ENCODE results near the gene DDX3X. TPM values are rescaled to one million over a fixed set of nuclear protein-coding genes. Genes with fewer than 3 reads are reported as not detected.

Gene DDX3X
- total RNA-seq, 1 experiment from 2014 or later: 338 TPM

DNA sequence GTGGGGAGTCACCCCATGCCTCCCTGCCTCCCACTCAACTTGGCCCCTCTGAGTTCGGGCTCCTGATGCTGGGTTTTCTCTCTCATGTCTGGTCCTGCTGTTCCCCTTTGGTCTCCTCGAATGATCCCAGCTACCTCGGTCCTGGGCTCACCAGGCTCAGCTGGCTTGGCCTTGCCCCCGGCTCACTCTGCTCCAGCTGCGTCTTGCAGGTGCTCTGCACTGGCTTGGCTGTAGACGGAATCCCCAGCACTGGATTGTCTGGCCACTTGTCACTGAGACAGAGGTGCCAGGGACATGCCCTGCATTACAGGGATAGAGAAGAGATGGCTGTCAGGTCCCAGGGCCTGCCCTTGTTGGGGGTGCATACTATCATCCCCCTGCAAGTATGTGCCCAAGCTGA, 71.6 kb downstream of the DDX3X start:
- DNase-seq: no peak
- no peak overlapping the region for H4K5ac ChIP-seq (ENCODE audit: insufficient read length, low read depth, low read length)
- Mint-ChIP-seq H3K36me3 (ENCODE audit: insufficient read depth in 1 of 3, low read depth in 3 of 3) (peaks cover 0 to 4% (median 0%) of the 10 kb centered on the region in 3 experiments; a peak in 3 of 7 replicates), H3K27ac (no peak overlapping the region), H3K9me3 (peaks cover 64 to 66% of the 10 kb centered on the region in 2 experiments), H3K4me1 (peaks cover 0 to 4% of the 10 kb centered on the region in 2 experiments; a peak in 1 of 4 replicates), H3K27me3 (ENCODE audit: low read depth) (no peaks in the 10 kb centered on the region), H3K4me3 (no peak overlapping the region)
- H2AFZ ChIP-seq (ENCODE audit: low read length): no peak overlapping the region
- no peak overlapping the region for H4K8ac ChIP-seq (replicated peaks; ENCODE audit: insufficient read length, low read depth, low read length)
- H2BK12ac ChIP-seq (ENCODE audit: insufficient read length, low read depth, low read length): no peak overlapping the region
- H2BK15ac ChIP-seq (ENCODE audit: low read depth, low read length): no peak overlapping the region
- no peak overlapping the region for H4K91ac ChIP-seq (ENCODE audit: insufficient read length, low read depth, low read length)
- no peak overlapping the region for H3K9ac ChIP-seq (ENCODE audit: extremely low read depth, insufficient read length, low read length)
- H3K4ac ChIP-seq (ENCODE audit: low read depth, low read length): no peak overlapping the region
- H2BK120ac ChIP-seq (ENCODE audit: low read depth, low read length, poor library complexity, severe bottlenecking): no peak overlapping the region
- no peak overlapping the region for H3T11ph ChIP-seq (ENCODE audit: low read length)
- no peaks in the 10 kb centered on the region for H3K9me3 ChIP-seq (ENCODE audit: control insufficient read depth, low read depth, low read length)
- TF ChIP-seq, protein P1, sequence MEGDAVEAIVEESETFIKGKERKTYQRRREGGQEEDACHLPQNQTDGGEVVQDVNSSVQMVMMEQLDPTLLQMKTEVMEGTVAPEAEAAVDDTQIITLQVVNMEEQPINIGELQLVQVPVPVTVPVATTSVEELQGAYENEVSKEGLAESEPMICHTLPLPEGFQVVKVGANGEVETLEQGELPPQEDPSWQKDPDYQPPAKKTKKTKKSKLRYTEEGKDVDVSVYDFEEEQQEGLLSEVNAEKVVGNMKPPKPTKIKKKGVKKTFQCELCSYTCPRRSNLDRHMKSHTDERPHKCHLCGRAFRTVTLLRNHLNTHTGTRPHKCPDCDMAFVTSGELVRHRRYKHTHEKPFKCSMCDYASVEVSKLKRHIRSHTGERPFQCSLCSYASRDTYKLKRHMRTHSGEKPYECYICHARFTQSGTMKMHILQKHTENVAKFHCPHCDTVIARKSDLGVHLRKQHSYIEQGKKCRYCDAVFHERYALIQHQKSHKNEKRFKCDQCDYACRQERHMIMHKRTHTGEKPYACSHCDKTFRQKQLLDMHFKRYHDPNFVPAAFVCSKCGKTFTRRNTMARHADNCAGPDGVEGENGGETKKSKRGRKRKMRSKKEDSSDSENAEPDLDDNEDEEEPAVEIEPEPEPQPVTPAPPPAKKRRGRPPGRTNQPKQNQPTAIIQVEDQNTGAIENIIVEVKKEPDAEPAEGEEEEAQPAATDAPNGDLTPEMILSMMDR (conservative IDR thresholded peaks at IDR 0.05): no peak
- H3K4me1 ChIP-seq (ENCODE audit: insufficient read depth, low read length): no peaks in the 10 kb centered on the region
- no peak overlapping the region for H2BK5ac ChIP-seq (ENCODE audit: insufficient read length, low read length)
- H3K79me2 ChIP-seq (ENCODE audit: insufficient read depth, low read length): no peaks in the 10 kb centered on the region
- no peaks in the 10 kb centered on the region for H4K20me1 ChIP-seq (ENCODE audit: control insufficient read depth, insufficient read depth, insufficient read length)
- no peak overlapping the region for H2BK20ac ChIP-seq (ENCODE audit: low read depth, low read length, poor library complexity, severe bottlenecking)
- H3K4me2 ChIP-seq (ENCODE audit: insufficient read depth, insufficient read length, low read length): no peak overlapping the region
- WGBS (ENCODE audit: extremely low coverage, insufficient read length, low lambda C conversion rate): no CpG with 5 or more reads among the region's 6 CpGs
- no peak overlapping the region for H2AK5ac ChIP-seq (ENCODE audit: insufficient read length, low read length)
- no peak overlapping the region; the same call in 1 of the 2 replicates for H3K14ac ChIP-seq (ENCODE audit: insufficient read depth, low read length)
- no peak overlapping the region for H3K23ac ChIP-seq (ENCODE audit: insufficient read length, low read depth, low read length)
- H3K18ac ChIP-seq (ENCODE audit: insufficient read length, low read depth, low read length): no peak overlapping the region
- H3K56ac ChIP-seq (ENCODE audit: insufficient read length, low read depth, low read length): no peak overlapping the region
- no peaks in the 10 kb centered on the region for H3K27me3 ChIP-seq (ENCODE audit: insufficient read depth, low read length)
- H3K79me1 ChIP-seq (ENCODE audit: insufficient read depth, low read depth, low read length, poor library complexity, severe bottlenecking): no peaks in the 10 kb centered on the region
- H3K23me2 ChIP-seq (ENCODE audit: insufficient read length, low read depth, low read length, poor library complexity, severe bottlenecking): no peaks in the 10 kb centered on the region
- no peak overlapping the region for H3K27ac ChIP-seq (ENCODE audit: insufficient read length, low read depth, low read length)
